Keratinocyte (primary cell): ENCODE measurements around the gene PDE6A. TPM values are rescaled to one million over a fixed set of nuclear protein-coding genes. Genes with fewer than 3 reads are reported as not detected.

Experiments used
- DNase-seq: peaks from one replicate; pipeline ENCODE4 v3.0.0-alpha.2; 2011; ENCODE audit warnings: low read depth, missing footprints, low spot score
- FAIRE-seq: peaks from 2 replicates; lab custom pipeline; 2011; peaks lifted over from hg19 to GRCh38; lab: Jason Lieb, UNC
- H2AFZ ChIP-seq: 2 replicates; pipeline ENCODE4 v1.6.0; 2012; ENCODE audit warnings: low read length, control low read depth, inconsistent platforms; ENCODE audit not compliant: control insufficient read depth
- H3K27ac ChIP-seq: 2 replicates; pipeline ENCODE4 v1.5.1; 2011; ENCODE audit warnings: low read length; ENCODE audit not compliant: control insufficient read depth, insufficient read depth
- H3K27me3 ChIP-seq: 3 replicates; pipeline ENCODE4 v1.6.0; 2011; ENCODE audit warnings: low read length; ENCODE audit not compliant: control insufficient read depth, insufficient read depth; ENCODE audit errors: extremely low read depth
- H3K36me3 ChIP-seq, 2 experiments: 2 replicates in 1 of 2; 3 replicates in 1 of 2; pipeline ENCODE4 v1.5.1; 2011; ENCODE audit warnings: low read length in 2 of 2, mild to moderate bottlenecking in 1 of 2; ENCODE audit not compliant: control insufficient read depth in 2 of 2, insufficient read depth in 2 of 2; ENCODE audit errors: extremely low read depth in 1 of 2
- H3K4me1 ChIP-seq: 3 replicates; pipeline ENCODE4 v1.5.1; 2011; ENCODE audit warnings: low read length; ENCODE audit not compliant: control insufficient read depth, insufficient read depth; ENCODE audit errors: extremely low read depth
- H3K4me2 ChIP-seq: 3 replicates; pipeline ENCODE4 v1.6.0; 2011; ENCODE audit warnings: low read depth, low read length; ENCODE audit not compliant: control insufficient read depth, insufficient read depth; ENCODE audit errors: extremely low read depth
- H3K4me3 ChIP-seq, 3 experiments: fragments of 200-600 bp in 1 of 3; sonication (generic) in 1 of 3; 2 replicates in 2 of 3; 3 replicates in 1 of 3; pipeline ENCODE4 v1.5.1; 2011 to 2016; ENCODE audit warnings: low read length in 3 of 3, mild to moderate bottlenecking in 3 of 3, control low read depth in 2 of 3, inconsistent platforms in 1 of 3, low read depth in 1 of 3, mixed read lengths in 1 of 3, mixed run types in 1 of 3, moderate library complexity in 1 of 3; ENCODE audit not compliant: control insufficient read depth in 2 of 3, insufficient read depth in 2 of 3; ENCODE audit errors: extremely low read depth in 1 of 3
- H3K79me2 ChIP-seq: 2 replicates; pipeline ENCODE4 v1.6.0; 2012; ENCODE audit warnings: low read length; ENCODE audit not compliant: control insufficient read depth, insufficient read depth
- H3K9ac ChIP-seq: 3 replicates; pipeline ENCODE4 v1.6.0; 2011; ENCODE audit warnings: low read length; ENCODE audit not compliant: control insufficient read depth, insufficient read depth; ENCODE audit errors: extremely low read depth
- H3K9me1 ChIP-seq: 3 replicates; pipeline ENCODE4 v1.6.0; 2011; ENCODE audit warnings: low read length; ENCODE audit not compliant: control insufficient read depth, insufficient read depth; ENCODE audit errors: extremely low read depth
- H3K9me3 ChIP-seq: 2 replicates; pipeline ENCODE4 v1.5.1; 2012; ENCODE audit warnings: low read depth, low read length; ENCODE audit not compliant: control insufficient read depth
- H4K20me1 ChIP-seq: 3 replicates; pipeline ENCODE4 v1.6.0; 2011; ENCODE audit warnings: low read length; ENCODE audit not compliant: control insufficient read depth, insufficient read depth; ENCODE audit errors: extremely low read depth
- EZH2 ChIP-seq: IDR thresholded peaks from one replicate; pipeline ENCODE4 v1.6.1; 2012; ENCODE audit warnings: inconsistent platforms, mild to moderate bottlenecking, low read length, moderate library complexity
- dilution Hi-C: fragments of 300-500 bp; cut with MboI; formaldehyde crosslinking; loops from one replicate; pipeline ENCODE4 v1.7.0; 2020; ENCODE audit warnings: low sequenced_read_pairs; ENCODE audit not compliant: extremely low pct_ligation_motif_present
- polyA plus RNA-seq, 5 experiments: library from polyadenylated mRNA; depleted of rRNA in 3 of 5; stranded (reverse) in 3 of 5; stranded (forward) in 1 of 5; unstranded in 1 of 5; fragments of >200 nt; gene quantifications; 1 replicate in 1 of 5; 2 replicates in 3 of 5; 3 replicates in 1 of 5; pipeline versions ENCODE4 v1.2.1 to v1.2.3, GENCODE V29; 2011 to 2012; ENCODE audit warnings: missing spikeins in 2 of 5, low read depth in 1 of 5, low replicate concordance in 1 of 5
- TF ChIP-seq, protein P1 (sequence below), 3 experiments: IDR thresholded peaks in 1 of 3; conservative IDR thresholded peaks in 1 of 3; optimal IDR thresholded peaks in 1 of 3; 2 replicates in 2 of 3; 3 replicates in 1 of 3; pipeline versions ENCODE3 to v1.5.1; 2011; ENCODE audit warnings: low read length in 3 of 3, mild to moderate bottlenecking in 3 of 3, moderate library complexity in 2 of 3, control low read depth in 1 of 3, inconsistent platforms in 1 of 3; ENCODE audit not compliant: insufficient read depth in 2 of 3; ENCODE audit errors: extremely low read depth in 1 of 3

The PDE6A gene
- polyA plus RNA-seq, 1 donor (not counting 4 experiments of a cell fraction or from before 2014, with no cell fraction given) = 0.03 TPM

- peaks cover 0 to 9% of the 10 kb centered on the region in 2 experiments for H3K36me3 ChIP-seq
- dilution Hi-C loops = no loop called here
- DNase-seq (no peak), FAIRE-seq (no peak)
- peaks cover 11% of the 10 kb centered on the region for H3K4me1 ChIP-seq
- no peak for TF ChIP-seq EZH2
- H3K27me3 ChIP-seq = no peaks in the 10 kb centered on the region
- H3K4me3 ChIP-seq = no peak overlapping the region
- H3K9ac ChIP-seq = no peak overlapping the region
- no peaks in the 10 kb centered on the region for H3K9me3 ChIP-seq
- no peak overlapping the region for H3K4me2 ChIP-seq
- no peak overlapping the region for H2AFZ ChIP-seq
- H3K9me1 ChIP-seq = no peaks in the 10 kb centered on the region
- H4K20me1 ChIP-seq = no peaks in the 10 kb centered on the region
- H3K27ac ChIP-seq = no peak overlapping the region
- H3K79me2 ChIP-seq = no peaks in the 10 kb centered on the region
Measured at GRCh38 chr5:149836451-149837139, 108.0 kb downstream of the PDE6A start.

- dilution Hi-C loops = no loop called here
- no peaks in the 10 kb centered on the region for H4K20me1 ChIP-seq
- FAIRE-seq = peak; percentile 93
- peaks cover 8% of the 10 kb centered on the region for H3K4me1 ChIP-seq
- no peaks in the 10 kb centered on the region for H3K27me3 ChIP-seq
- no peaks in the 10 kb centered on the region for H3K79me2 ChIP-seq
- H3K27ac ChIP-seq = no peak overlapping the region
- H3K4me3 ChIP-seq = no peak overlapping the region
- peaks cover 0 to 8% of the 10 kb centered on the region in 2 experiments for H3K36me3 ChIP-seq
- no peaks in the 10 kb centered on the region for H3K9me1 ChIP-seq
- no peaks in the 10 kb centered on the region for H3K9me3 ChIP-seq
- TF ChIP-seq EZH2 = no peak
- TF ChIP-seq, protein P1, sequence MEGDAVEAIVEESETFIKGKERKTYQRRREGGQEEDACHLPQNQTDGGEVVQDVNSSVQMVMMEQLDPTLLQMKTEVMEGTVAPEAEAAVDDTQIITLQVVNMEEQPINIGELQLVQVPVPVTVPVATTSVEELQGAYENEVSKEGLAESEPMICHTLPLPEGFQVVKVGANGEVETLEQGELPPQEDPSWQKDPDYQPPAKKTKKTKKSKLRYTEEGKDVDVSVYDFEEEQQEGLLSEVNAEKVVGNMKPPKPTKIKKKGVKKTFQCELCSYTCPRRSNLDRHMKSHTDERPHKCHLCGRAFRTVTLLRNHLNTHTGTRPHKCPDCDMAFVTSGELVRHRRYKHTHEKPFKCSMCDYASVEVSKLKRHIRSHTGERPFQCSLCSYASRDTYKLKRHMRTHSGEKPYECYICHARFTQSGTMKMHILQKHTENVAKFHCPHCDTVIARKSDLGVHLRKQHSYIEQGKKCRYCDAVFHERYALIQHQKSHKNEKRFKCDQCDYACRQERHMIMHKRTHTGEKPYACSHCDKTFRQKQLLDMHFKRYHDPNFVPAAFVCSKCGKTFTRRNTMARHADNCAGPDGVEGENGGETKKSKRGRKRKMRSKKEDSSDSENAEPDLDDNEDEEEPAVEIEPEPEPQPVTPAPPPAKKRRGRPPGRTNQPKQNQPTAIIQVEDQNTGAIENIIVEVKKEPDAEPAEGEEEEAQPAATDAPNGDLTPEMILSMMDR (optimal IDR thresholded peaks at IDR 0.05 in 1 of 3, IDR thresholded peaks at IDR 0.05 in 1 of 3, conservative IDR thresholded peaks at IDR 0.05 in 1 of 3; ENCODE audit: extremely low read depth in 1 of 3, insufficient read depth in 2 of 3, low read length in 3 of 3) = peak in 2 of 3 experiments; percentile 74 to 89
- H2AFZ ChIP-seq = no peak overlapping the region
- H3K4me2 ChIP-seq = no peak overlapping the region
- H3K9ac ChIP-seq = no peak overlapping the region
- peak; percentile 70 for DNase-seq
Measured at GRCh38 chr5:149834246-149834855, 110.2 kb downstream of the PDE6A start.
